HepG2 (cell line): ENCODE data around the gene L3MBTL4. TPM values are rescaled to one million over a fixed set of nuclear protein-coding genes. Genes with fewer than 3 reads are reported as not detected.

Experiments used
- CREM ChIP-seq, 2 experiments: sonication (generic) in 1 of 2; formaldehyde crosslinking in 1 of 2; IDR thresholded peaks; 2 replicates each; pipeline versions ENCODE4 v1.4.0 to v1.6.1; 2016 to 2020; ENCODE audit warnings: antibody characterized with exemption in 1 of 2, mild to moderate bottlenecking in 1 of 2, missing genetic modification reagents in 1 of 2
- FOXK1 ChIP-seq: sonication (generic); formaldehyde crosslinking; IDR thresholded peaks from 2 replicates; pipeline ENCODE4 v1.4.0; 2020; ENCODE audit warnings: low read depth, missing genetic modification reagents, borderline replicate concordance
- PHF21A ChIP-seq: sonication (generic); formaldehyde crosslinking; IDR thresholded peaks from 2 replicates; pipeline ENCODE4 v1.5.0; 2020; ENCODE audit warnings: mild to moderate bottlenecking, missing genetic modification reagents
- PHF8 ChIP-seq: sonication (generic); formaldehyde crosslinking; IDR thresholded peaks from 2 replicates; pipeline ENCODE4 v1.5.0; 2020; ENCODE audit warnings: missing genetic modification reagents
- SOX5 ChIP-seq: IDR thresholded peaks from 2 replicates; pipeline ENCODE4 v1.6.1; 2016; ENCODE audit warnings: borderline replicate concordance
- SP2 ChIP-seq: sonication (generic); formaldehyde crosslinking; IDR thresholded peaks from 2 replicates; pipeline ENCODE4 v1.5.1; 2020; ENCODE audit warnings: mild to moderate bottlenecking, missing genetic modification reagents
- TARDBP ChIP-seq: sonication (generic); formaldehyde crosslinking; IDR thresholded peaks from 2 replicates; pipeline ENCODE4 v1.8.0; 2022; ENCODE audit warnings: mild to moderate bottlenecking, missing genetic modification reagents
- TBX2 ChIP-seq: sonication (generic); formaldehyde crosslinking; IDR thresholded peaks from 2 replicates; pipeline ENCODE4 v1.5.0; 2020; ENCODE audit warnings: missing genetic modification reagents, mild to moderate bottlenecking, borderline replicate concordance
- polyA plus RNA-seq, 8 experiments: library from polyadenylated mRNA; depleted of rRNA in 3 of 8; stranded (reverse) in 7 of 8; unstranded in 1 of 8; fragments of >200 nt; fragmentation: Illumina TruSeq in 4 of 8; extraction: Trizol in 4 of 8; gene quantifications; 2 replicates each; pipeline versions ENCODE4 v1.2.1 to v1.2.3, GENCODE V29; 2011 to 2016; ENCODE audit warnings: low read depth in 4 of 8, missing spikeins in 1 of 8, mixed read lengths in 1 of 8; ENCODE audit not compliant: insufficient read depth in 1 of 8
- total RNA-seq, 5 experiments: library from RNA; depleted of rRNA; stranded (reverse); fragments of >200 nt; fragmentation: Illumina TruSeq; extraction: Trizol; gene quantifications; 2 replicates each; pipeline ENCODE4 v1.2.3, GENCODE V29; 2016; ENCODE audit warnings: low read depth in 1 of 5
- TF ChIP-seq, protein P1 (sequence below): sonication (generic); formaldehyde crosslinking; IDR thresholded peaks from 2 replicates; pipeline ENCODE4 v1.5.0; 2020; ENCODE audit warnings: mild to moderate bottlenecking, missing genetic modification reagents
- TF ChIP-seq, protein P2 (sequence below): sonication (generic); formaldehyde crosslinking; IDR thresholded peaks from 2 replicates; pipeline ENCODE4 v1.4.0; 2020; ENCODE audit warnings: missing genetic modification reagents
- TF ChIP-seq, protein P3 (sequence below): sonication (generic); formaldehyde crosslinking; IDR thresholded peaks from 2 replicates; pipeline ENCODE4 v1.5.0; 2020; ENCODE audit warnings: missing genetic modification reagents
- TF ChIP-seq, protein P4 (sequence below): sonication (generic); formaldehyde crosslinking; IDR thresholded peaks from 2 replicates; pipeline ENCODE4 v1.5.0; 2020; ENCODE audit warnings: missing genetic modification reagents
- TF ChIP-seq, protein P5 (sequence below): sonication (generic); formaldehyde crosslinking; IDR thresholded peaks from 2 replicates; pipeline ENCODE4 v1.4.0; 2020; ENCODE audit warnings: missing genetic modification reagents
- TF ChIP-seq, protein P6 (sequence below): sonication (generic); formaldehyde crosslinking; conservative IDR thresholded peaks from 2 replicates; pipeline ENCODE4 v1.4.0; 2020; ENCODE audit warnings: missing genetic modification reagents
- TF ChIP-seq, protein P7 (sequence below), 2 experiments: IDR thresholded peaks; 2 replicates each; pipeline ENCODE4 v1.6.1; 2011 to 2012; ENCODE audit warnings: low read length in 2 of 2, borderline replicate concordance in 1 of 2, low read depth in 1 of 2, mild to moderate bottlenecking in 1 of 2, moderate library complexity in 1 of 2

L3MBTL4 gene
- total and polyA plus RNA-seq, 2 of the 13 experiments (the other 11 are each of a cell fraction or from before 2014, with no cell fraction given), result 10.8 to 13.3 TPM

DNA sequence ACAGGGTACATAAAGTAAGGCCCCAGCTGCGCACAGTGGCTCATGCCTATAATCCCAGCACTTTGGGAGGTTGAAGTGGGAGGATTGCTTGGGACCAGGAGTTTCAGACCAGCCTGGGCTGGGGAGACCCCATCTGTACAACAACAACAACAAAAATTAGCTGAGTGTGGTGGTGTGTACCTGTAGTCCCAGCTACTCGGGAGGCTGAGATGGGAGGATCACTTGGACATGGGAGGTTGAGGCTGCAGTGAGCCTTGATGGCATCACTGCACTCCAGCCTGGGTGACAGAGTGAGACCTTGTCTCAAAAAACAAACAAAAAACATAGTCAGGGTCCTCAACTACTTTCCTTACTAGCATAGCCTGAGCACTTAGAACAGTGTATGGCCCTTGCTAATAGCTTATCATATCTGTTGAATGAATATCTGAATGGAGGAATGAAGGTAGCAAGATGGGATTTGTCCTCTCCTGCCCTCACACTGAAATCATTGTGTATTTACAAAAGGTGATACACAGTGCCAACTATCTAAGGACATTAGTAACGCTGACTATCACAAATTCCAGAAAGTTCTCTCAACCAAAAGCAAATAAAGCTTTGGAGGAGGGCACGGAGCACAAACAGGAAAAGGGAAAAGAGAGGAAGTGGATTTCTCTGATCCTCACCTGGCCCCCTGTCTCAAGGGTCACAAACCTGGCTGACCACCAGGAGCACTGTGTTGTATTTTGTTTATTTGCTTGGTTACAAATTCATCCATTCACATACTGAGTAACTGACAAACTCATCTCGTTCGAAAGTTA is 38.1 kb downstream of the L3MBTL4 start (continued):
- TF ChIP-seq, protein P1, sequence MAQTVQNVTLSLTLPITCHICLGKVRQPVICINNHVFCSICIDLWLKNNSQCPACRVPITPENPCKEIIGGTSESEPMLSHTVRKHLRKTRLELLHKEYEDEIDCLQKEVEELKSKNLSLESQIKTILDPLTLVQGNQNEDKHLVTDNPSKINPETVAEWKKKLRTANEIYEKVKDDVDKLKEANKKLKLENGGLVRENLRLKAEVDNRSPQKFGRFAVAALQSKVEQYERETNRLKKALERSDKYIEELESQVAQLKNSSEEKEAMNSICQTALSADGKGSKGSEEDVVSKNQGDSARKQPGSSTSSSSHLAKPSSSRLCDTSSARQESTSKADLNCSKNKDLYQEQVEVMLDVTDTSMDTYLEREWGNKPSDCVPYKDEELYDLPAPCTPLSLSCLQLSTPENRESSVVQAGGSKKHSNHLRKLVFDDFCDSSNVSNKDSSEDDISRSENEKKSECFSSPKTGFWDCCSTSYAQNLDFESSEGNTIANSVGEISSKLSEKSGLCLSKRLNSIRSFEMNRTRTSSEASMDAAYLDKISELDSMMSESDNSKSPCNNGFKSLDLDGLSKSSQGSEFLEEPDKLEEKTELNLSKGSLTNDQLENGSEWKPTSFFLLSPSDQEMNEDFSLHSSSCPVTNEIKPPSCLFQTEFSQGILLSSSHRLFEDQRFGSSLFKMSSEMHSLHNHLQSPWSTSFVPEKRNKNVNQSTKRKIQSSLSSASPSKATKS, result no peak
- TF ChIP-seq, protein P2, sequence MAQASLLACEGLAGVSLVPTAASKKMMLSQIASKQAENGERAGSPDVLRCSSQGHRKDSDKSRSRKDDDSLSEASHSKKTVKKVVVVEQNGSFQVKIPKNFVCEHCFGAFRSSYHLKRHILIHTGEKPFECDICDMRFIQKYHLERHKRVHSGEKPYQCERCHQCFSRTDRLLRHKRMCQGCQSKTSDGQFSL (CRISPR knock-in tag), result no peak
- peak; percentile 65; the same call in 1 of the 2 replicates for TF ChIP-seq TBX2 (CRISPR knock-in tag)
- TF ChIP-seq, protein P3, sequence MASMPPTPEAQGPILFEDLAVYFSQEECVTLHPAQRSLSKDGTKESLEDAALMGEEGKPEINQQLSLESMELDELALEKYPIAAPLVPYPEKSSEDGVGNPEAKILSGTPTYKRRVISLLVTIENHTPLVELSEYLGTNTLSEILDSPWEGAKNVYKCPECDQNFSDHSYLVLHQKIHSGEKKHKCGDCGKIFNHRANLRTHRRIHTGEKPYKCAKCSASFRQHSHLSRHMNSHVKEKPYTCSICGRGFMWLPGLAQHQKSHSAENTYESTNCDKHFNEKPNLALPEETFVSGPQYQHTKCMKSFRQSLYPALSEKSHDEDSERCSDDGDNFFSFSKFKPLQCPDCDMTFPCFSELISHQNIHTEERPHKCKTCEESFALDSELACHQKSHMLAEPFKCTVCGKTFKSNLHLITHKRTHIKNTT (CRISPR knock-in tag), result no peak
- TF ChIP-seq, protein P4, sequence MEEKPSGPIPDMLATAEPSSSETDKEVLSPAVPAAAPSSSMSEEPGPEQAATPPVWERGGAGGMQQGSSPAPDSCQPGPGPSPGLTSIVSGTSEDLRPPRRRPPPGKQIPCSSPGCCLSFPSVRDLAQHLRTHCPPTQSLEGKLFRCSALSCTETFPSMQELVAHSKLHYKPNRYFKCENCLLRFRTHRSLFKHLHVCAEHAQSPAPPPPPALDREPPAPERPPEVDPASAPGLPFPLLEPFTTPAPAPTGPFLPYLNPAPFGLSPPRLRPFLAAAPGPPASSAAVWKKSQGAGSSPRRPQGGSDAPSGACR (CRISPR knock-in tag), result peak; percentile 61; the same call in 1 of the 2 replicates
- no peak for TF ChIP-seq PHF8 (CRISPR knock-in tag)
- TF ChIP-seq SP2 (CRISPR knock-in tag), result no peak
- TF ChIP-seq, protein P5, sequence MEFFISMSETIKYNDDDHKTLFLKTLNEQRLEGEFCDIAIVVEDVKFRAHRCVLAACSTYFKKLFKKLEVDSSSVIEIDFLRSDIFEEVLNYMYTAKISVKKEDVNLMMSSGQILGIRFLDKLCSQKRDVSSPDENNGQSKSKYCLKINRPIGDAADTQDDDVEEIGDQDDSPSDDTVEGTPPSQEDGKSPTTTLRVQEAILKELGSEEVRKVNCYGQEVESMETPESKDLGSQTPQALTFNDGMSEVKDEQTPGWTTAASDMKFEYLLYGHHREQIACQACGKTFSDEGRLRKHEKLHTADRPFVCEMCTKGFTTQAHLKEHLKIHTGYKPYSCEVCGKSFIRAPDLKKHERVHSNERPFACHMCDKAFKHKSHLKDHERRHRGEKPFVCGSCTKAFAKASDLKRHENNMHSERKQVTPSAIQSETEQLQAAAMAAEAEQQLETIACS (CRISPR knock-in tag), result no peak
- peak; percentile 44; the same call in 1 of the 2 replicates for TF ChIP-seq PHF21A
- TF ChIP-seq, protein P6, sequence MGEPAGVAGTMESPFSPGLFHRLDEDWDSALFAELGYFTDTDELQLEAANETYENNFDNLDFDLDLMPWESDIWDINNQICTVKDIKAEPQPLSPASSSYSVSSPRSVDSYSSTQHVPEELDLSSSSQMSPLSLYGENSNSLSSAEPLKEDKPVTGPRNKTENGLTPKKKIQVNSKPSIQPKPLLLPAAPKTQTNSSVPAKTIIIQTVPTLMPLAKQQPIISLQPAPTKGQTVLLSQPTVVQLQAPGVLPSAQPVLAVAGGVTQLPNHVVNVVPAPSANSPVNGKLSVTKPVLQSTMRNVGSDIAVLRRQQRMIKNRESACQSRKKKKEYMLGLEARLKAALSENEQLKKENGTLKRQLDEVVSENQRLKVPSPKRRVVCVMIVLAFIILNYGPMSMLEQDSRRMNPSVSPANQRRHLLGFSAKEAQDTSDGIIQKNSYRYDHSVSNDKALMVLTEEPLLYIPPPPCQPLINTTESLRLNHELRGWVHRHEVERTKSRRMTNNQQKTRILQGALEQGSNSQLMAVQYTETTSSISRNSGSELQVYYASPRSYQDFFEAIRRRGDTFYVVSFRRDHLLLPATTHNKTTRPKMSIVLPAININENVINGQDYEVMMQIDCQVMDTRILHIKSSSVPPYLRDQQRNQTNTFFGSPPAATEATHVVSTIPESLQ (CRISPR knock-in tag), result no peak
- peak; percentile 78; the same call in 1 of the 2 replicates for TF ChIP-seq SOX5 (CRISPR knock-in tag)
- peak; percentile 66; the same call in 1 of the 2 replicates for TF ChIP-seq TARDBP (CRISPR knock-in tag)
- TF ChIP-seq CREM (IDR thresholded peaks at IDR 0.05), result peak; percentile 62
- no peak for TF ChIP-seq CREM (CRISPR knock-in tag; IDR thresholded peaks at IDR 0.05)
- TF ChIP-seq, protein P7, sequence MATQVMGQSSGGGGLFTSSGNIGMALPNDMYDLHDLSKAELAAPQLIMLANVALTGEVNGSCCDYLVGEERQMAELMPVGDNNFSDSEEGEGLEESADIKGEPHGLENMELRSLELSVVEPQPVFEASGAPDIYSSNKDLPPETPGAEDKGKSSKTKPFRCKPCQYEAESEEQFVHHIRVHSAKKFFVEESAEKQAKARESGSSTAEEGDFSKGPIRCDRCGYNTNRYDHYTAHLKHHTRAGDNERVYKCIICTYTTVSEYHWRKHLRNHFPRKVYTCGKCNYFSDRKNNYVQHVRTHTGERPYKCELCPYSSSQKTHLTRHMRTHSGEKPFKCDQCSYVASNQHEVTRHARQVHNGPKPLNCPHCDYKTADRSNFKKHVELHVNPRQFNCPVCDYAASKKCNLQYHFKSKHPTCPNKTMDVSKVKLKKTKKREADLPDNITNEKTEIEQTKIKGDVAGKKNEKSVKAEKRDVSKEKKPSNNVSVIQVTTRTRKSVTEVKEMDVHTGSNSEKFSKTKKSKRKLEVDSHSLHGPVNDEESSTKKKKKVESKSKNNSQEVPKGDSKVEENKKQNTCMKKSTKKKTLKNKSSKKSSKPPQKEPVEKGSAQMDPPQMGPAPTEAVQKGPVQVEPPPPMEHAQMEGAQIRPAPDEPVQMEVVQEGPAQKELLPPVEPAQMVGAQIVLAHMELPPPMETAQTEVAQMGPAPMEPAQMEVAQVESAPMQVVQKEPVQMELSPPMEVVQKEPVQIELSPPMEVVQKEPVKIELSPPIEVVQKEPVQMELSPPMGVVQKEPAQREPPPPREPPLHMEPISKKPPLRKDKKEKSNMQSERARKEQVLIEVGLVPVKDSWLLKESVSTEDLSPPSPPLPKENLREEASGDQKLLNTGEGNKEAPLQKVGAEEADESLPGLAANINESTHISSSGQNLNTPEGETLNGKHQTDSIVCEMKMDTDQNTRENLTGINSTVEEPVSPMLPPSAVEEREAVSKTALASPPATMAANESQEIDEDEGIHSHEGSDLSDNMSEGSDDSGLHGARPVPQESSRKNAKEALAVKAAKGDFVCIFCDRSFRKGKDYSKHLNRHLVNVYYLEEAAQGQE (IDR thresholded peaks at IDR 0.05; ENCODE audit: borderline replicate concordance in 1 of 2, low read depth in 1 of 2, low read length in 2 of 2), result 0 out of 4 replicates have a peak, but pooled peaks of 1 of the 2 experiments have one; percentile 16
- TF ChIP-seq FOXK1 (CRISPR knock-in tag), result peak; percentile 49; the same call in 1 of the 2 replicates
